ENCODE measurements around the gene CERK. TPM values are rescaled to one million over a fixed set of nuclear protein-coding genes. Genes with fewer than 3 reads are reported as not detected.

CERK gene
- total and polyA plus RNA-seq, 9 of the 15 experiments (the other 6 are each of a cell fraction or from before 2014, with no cell fraction given), result 1.1 to 14.9 (median 8.7) TPM

DNA sequence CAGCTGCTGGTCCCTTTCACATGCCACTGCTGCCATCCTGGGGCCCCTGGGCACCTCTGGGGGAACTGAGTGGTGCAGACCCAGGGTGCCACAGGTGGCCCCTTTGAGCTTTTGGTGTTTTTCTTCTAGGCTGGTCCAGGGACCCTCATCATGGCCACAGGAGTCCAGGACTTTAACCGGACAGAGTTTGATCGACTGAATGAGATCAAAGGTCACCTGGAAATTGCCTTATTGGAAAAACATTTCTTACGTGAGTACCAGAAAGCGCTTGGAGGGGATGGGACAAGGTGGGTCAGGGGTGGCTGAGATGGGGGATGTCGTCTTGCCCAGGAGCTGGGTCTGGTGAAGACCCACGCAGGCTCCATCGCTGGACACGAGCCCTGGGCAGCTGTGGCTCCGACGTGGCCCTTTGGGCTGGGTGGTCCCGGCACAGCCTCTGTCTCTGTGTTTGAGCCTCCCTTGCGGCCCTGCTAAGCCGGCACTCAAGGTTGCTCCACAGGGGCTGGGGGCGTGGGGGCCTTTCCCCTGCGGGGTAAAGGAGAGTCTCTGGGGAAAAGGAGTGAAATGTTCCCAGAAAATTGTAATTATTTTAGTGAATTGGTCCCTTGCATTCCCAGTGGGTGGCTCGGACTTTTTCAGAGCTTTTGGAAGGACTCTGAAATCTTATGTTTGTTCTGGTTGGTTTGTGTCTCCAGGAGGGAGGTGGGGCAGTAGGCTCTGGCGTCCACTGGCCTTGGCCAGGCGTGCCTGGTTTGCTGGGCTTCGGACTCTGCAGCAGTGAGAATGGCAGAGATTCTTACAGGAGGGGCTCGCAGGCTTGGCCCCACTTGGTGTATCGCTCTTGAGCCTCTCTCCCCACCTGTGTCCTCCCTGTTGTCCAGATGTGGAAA is 100.1 kb downstream of the CERK start:
- ChIA-PET CTCF (ENCODE audit: low intra/inter-chr PET ratio) (no interaction called here), POLR2A (interaction anchor here (0.6 kb wide), 1 partner anchor 116 kb away, joined by 3 read pairs; no protein-coding TSS in a partner anchor)
- Histone ChIP-seq H3K27me3 (ENCODE audit: control insufficient read depth in 2 of 2, insufficient read depth in 2 of 2, low read length in 2 of 2) (no peaks in the 10 kb centered on the region), H3K9me3 (replicated peaks; ENCODE audit: control insufficient read depth, insufficient read depth, low read depth, low read length) (no peaks in the 10 kb centered on the region), H3K4me3 (no peak overlapping the region), H3K9ac (ENCODE audit: insufficient read depth in 1 of 2, low read depth in 2 of 2, low read length in 2 of 2) (no peak overlapping the region), H3K27ac (ENCODE audit: extremely low read depth, low read depth, low read length) (no peak overlapping the region), H3K36me3 (ENCODE audit: control insufficient read depth, insufficient read depth, low read length) (peaks cover 10% of the 10 kb centered on the region; the same call in 2 of the 3 replicates), H3K4me2 (ENCODE audit: insufficient read depth, low read length) (no peak overlapping the region), H2AFZ (ENCODE audit: low read depth, low read length) (no peak overlapping the region), H3K4me1 (replicated peaks in 1 of 2; ENCODE audit: control insufficient read depth in 2 of 2, insufficient read depth in 2 of 2, low read length in 2 of 2) (peaks cover 9 to 38% of the 10 kb centered on the region in 2 experiments; a peak in 4 of 5 replicates), H3K9me1 (ENCODE audit: control insufficient read depth, insufficient read depth, low read length) (no peaks in the 10 kb centered on the region), H3K79me2 (ENCODE audit: control insufficient read depth, insufficient read depth, low read length) (no peaks in the 10 kb centered on the region), H4K20me1 (replicated peaks; ENCODE audit: control insufficient read depth, insufficient read depth, low read length) (no peaks in the 10 kb centered on the region)
- ATAC-seq, result no peak
- intact Hi-C loops (cut with micrococcal nuclease) (no loop called here), in situ Hi-C loops (cut with MboI) (no loop called here)
- 89% methylated on average over 12 of the region's 21 CpGs for WGBS (ENCODE audit: insufficient coverage, low coverage, missing lambda C conversion rate)
- DNase-seq (ENCODE audit: extremely low read depth in 1 of 4, low spot score in 3 of 4), result no peak
- FAIRE-seq, result no peak
- no TSS peak for BruUV-seq (replicated peaks)
- TF ChIP-seq, protein P1, sequence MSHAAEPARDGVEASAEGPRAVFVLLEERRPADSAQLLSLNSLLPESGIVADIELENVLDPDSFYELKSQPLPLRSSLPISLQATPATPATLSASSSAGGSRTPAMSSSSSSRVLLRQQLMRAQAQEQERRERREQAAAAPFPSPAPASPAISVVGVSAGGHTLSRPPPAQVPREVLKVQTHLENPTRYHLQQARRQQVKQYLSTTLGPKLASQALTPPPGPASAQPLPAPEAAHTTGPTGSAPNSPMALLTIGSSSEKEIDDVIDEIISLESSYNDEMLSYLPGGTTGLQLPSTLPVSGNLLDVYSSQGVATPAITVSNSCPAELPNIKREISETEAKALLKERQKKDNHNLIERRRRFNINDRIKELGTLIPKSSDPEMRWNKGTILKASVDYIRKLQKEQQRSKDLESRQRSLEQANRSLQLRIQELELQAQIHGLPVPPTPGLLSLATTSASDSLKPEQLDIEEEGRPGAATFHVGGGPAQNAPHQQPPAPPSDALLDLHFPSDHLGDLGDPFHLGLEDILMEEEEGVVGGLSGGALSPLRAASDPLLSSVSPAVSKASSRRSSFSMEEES (CRISPR knock-in tag; IDR thresholded peaks at IDR 0.05), result no peak
- TF ChIP-seq BRD9 (IDR thresholded peaks at IDR 0.05; ENCODE audit: low read depth, partially characterized antibody) (no peak), ATF7 (IDR thresholded peaks at IDR 0.05) (no peak), GATA2 (CRISPR knock-in tag; IDR thresholded peaks at IDR 0.05) (no peak), NCOR1 (IDR thresholded peaks at IDR 0.05) (no peak), ZNF239 (CRISPR knock-in tag; IDR thresholded peaks at IDR 0.05) (no peak)
- TF ChIP-seq, protein P2, sequence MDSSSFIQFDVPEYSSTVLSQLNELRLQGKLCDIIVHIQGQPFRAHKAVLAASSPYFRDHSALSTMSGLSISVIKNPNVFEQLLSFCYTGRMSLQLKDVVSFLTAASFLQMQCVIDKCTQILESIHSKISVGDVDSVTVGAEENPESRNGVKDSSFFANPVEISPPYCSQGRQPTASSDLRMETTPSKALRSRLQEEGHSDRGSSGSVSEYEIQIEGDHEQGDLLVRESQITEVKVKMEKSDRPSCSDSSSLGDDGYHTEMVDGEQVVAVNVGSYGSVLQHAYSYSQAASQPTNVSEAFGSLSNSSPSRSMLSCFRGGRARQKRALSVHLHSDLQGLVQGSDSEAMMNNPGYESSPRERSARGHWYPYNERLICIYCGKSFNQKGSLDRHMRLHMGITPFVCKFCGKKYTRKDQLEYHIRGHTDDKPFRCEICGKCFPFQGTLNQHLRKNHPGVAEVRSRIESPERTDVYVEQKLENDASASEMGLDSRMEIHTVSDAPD (CRISPR knock-in tag; IDR thresholded peaks at IDR 0.05), result no peak
- TF ChIP-seq, protein P3, sequence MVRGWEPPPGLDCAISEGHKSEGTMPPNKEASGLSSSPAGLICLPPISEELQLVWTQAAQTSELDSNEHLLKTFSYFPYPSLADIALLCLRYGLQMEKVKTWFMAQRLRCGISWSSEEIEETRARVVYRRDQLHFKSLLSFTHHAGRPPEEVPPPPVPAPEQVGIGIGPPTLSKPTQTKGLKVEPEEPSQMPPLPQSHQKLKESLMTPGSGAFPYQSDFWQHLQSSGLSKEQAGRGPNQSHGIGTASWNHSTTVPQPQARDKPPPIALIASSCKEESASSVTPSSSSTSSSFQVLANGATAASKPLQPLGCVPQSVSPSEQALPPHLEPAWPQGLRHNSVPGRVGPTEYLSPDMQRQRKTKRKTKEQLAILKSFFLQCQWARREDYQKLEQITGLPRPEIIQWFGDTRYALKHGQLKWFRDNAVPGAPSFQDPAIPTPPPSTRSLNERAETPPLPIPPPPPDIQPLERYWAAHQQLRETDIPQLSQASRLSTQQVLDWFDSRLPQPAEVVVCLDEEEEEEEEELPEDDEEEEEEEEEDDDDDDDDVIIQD (CRISPR knock-in tag; IDR thresholded peaks at IDR 0.05), result no peak
- TF ChIP-seq, protein P4, sequence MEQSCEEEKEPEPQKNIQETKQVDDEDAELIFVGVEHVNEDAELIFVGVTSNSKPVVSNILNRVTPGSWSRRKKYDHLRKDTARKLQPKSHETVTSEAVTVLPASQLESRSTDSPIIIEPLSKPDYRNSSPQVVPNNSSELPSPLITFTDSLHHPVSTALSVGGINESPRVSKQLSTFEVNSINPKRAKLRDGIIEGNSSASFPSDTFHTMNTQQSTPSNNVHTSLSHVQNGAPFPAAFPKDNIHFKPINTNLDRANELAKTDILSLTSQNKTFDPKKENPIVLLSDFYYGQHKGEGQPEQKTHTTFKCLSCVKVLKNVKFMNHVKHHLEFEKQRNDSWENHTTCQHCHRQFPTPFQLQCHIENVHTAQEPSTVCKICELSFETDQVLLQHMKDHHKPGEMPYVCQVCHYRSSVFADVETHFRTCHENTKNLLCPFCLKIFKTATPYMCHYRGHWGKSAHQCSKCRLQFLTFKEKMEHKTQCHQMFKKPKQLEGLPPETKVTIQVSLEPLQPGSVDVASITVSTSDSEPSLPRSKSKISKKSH (CRISPR knock-in tag; IDR thresholded peaks at IDR 0.05), result no peak
- TF ChIP-seq, protein P5, sequence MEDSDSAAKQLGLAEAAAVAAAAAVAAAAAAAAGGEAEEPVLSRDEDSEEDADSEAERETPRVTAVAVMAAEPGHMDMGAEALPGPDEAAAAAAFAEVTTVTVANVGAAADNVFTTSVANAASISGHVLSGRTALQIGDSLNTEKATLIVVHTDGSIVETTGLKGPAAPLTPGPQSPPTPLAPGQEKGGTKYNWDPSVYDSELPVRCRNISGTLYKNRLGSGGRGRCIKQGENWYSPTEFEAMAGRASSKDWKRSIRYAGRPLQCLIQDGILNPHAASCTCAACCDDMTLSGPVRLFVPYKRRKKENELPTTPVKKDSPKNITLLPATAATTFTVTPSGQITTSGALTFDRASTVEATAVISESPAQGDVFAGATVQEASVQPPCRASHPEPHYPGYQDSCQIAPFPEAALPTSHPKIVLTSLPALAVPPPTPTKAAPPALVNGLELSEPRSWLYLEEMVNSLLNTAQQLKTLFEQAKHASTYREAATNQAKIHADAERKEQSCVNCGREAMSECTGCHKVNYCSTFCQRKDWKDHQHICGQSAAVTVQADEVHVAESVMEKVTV (CRISPR knock-in tag; IDR thresholded peaks at IDR 0.05), result no peak
- TF ChIP-seq, protein P6, sequence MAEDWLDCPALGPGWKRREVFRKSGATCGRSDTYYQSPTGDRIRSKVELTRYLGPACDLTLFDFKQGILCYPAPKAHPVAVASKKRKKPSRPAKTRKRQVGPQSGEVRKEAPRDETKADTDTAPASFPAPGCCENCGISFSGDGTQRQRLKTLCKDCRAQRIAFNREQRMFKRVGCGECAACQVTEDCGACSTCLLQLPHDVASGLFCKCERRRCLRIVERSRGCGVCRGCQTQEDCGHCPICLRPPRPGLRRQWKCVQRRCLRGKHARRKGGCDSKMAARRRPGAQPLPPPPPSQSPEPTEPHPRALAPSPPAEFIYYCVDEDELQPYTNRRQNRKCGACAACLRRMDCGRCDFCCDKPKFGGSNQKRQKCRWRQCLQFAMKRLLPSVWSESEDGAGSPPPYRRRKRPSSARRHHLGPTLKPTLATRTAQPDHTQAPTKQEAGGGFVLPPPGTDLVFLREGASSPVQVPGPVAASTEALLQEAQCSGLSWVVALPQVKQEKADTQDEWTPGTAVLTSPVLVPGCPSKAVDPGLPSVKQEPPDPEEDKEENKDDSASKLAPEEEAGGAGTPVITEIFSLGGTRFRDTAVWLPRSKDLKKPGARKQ (CRISPR knock-in tag; IDR thresholded peaks at IDR 0.05), result no peak
